HL-60 (cell line): Measurements from ENCODE around the gene BTBD7.

Experiments used
- GABPA ChIP-seq: IDR thresholded peaks from 2 replicates; pipeline ENCODE4 v1.6.1; 2012; ENCODE audit warnings: low read depth
- TF ChIP-seq, protein P1 (sequence below): IDR thresholded peaks from one replicate; pipeline ENCODE4 v1.5.1; 2011; ENCODE audit warnings: low read length, control low read depth, inconsistent platforms; ENCODE audit not compliant: insufficient read depth
- TF ChIP-seq, protein P2 (sequence below): IDR thresholded peaks from 2 replicates; pipeline ENCODE4 v1.6.1; 2012; ENCODE audit warnings: low read depth; ENCODE audit not compliant: insufficient replicate concordance

DNA sequence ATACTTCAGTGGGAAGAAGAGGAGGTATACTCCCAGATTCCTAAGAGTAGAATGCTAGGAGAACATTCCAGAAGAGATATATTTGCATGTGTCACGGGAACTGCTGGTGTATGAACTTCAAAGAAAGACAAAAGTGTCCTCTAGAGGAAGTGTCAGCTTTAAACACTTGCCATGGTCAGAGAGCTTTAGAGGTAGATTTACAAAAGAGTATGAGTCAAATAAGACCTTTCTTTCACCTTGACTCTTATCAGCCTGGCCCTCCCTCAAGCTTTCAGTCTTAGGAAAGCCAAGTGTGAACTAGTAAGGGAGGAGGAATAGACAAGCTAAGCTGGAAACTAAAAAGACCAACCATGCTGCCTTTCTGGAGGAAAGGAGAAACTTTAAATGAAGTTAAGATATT lies 48.8 kb upstream of the BTBD7 start:
- TF ChIP-seq, protein P1, sequence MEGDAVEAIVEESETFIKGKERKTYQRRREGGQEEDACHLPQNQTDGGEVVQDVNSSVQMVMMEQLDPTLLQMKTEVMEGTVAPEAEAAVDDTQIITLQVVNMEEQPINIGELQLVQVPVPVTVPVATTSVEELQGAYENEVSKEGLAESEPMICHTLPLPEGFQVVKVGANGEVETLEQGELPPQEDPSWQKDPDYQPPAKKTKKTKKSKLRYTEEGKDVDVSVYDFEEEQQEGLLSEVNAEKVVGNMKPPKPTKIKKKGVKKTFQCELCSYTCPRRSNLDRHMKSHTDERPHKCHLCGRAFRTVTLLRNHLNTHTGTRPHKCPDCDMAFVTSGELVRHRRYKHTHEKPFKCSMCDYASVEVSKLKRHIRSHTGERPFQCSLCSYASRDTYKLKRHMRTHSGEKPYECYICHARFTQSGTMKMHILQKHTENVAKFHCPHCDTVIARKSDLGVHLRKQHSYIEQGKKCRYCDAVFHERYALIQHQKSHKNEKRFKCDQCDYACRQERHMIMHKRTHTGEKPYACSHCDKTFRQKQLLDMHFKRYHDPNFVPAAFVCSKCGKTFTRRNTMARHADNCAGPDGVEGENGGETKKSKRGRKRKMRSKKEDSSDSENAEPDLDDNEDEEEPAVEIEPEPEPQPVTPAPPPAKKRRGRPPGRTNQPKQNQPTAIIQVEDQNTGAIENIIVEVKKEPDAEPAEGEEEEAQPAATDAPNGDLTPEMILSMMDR = no peak
- no peak for TF ChIP-seq GABPA
- TF ChIP-seq, protein P2, sequence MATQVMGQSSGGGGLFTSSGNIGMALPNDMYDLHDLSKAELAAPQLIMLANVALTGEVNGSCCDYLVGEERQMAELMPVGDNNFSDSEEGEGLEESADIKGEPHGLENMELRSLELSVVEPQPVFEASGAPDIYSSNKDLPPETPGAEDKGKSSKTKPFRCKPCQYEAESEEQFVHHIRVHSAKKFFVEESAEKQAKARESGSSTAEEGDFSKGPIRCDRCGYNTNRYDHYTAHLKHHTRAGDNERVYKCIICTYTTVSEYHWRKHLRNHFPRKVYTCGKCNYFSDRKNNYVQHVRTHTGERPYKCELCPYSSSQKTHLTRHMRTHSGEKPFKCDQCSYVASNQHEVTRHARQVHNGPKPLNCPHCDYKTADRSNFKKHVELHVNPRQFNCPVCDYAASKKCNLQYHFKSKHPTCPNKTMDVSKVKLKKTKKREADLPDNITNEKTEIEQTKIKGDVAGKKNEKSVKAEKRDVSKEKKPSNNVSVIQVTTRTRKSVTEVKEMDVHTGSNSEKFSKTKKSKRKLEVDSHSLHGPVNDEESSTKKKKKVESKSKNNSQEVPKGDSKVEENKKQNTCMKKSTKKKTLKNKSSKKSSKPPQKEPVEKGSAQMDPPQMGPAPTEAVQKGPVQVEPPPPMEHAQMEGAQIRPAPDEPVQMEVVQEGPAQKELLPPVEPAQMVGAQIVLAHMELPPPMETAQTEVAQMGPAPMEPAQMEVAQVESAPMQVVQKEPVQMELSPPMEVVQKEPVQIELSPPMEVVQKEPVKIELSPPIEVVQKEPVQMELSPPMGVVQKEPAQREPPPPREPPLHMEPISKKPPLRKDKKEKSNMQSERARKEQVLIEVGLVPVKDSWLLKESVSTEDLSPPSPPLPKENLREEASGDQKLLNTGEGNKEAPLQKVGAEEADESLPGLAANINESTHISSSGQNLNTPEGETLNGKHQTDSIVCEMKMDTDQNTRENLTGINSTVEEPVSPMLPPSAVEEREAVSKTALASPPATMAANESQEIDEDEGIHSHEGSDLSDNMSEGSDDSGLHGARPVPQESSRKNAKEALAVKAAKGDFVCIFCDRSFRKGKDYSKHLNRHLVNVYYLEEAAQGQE = no peak
